Skeletal muscle cell (primary cell): ENCODE data around the gene KIAA1217.

Source experiments
- DNase-seq: peaks from one replicate; pipeline ENCODE4 v3.0.0-alpha.2; 2010; ENCODE audit warnings: low read depth
- H3K4me3 ChIP-seq: 2 replicates; pipeline ENCODE4 v1.5.1; 2011; ENCODE audit warnings: low read depth, mild to moderate bottlenecking, control low read depth, low read length, moderate library complexity

The KIAA1217 gene

GRCh38 chr10:24240041-24240751, 31.3 kb downstream of the KIAA1217 start:
- no peak for DNase-seq
- no peak overlapping the region for H3K4me3 ChIP-seq

- DNase-seq = no peak
- H3K4me3 ChIP-seq = no peak overlapping the region
These were observed 32.6 kb downstream of the KIAA1217 start for GRCh38 chr10:24241536-24242040.

- DNase-seq = no peak
- H3K4me3 ChIP-seq = no peak overlapping the region
These were observed 33.6 kb downstream of the KIAA1217 start for GRCh38 chr10:24242562-24242961.

GRCh38 chr10:24246365-24246764, 37.4 kb downstream of the KIAA1217 start:
- no peak overlapping the region for H3K4me3 ChIP-seq
- DNase-seq = no peak

- no peak for DNase-seq
- H3K4me3 ChIP-seq = no peak overlapping the region
These were observed 38.9 kb downstream of the KIAA1217 start for GRCh38 chr10:24247841-24248240.

GRCh38 chr10:24249829-24250415, 41.0 kb downstream of the KIAA1217 start:
- DNase-seq = peak; percentile 19
- H3K4me3 ChIP-seq = no peak overlapping the region

- no peak for DNase-seq
- H3K4me3 ChIP-seq = no peak overlapping the region
These were observed 42.6 kb downstream of the KIAA1217 start for GRCh38 chr10:24251547-24251946.

- no peak overlapping the region for H3K4me3 ChIP-seq
- DNase-seq = no peak
These were observed 45.2 kb downstream of the KIAA1217 start for GRCh38 chr10:24254180-24254579.

- no peak overlapping the region for H3K4me3 ChIP-seq
- DNase-seq = no peak
These were observed 46.4 kb downstream of the KIAA1217 start for GRCh38 chr10:24255115-24255880.

GRCh38 chr10:24255881-24256311, 47.0 kb downstream of the KIAA1217 start:
- no peak for DNase-seq
- H3K4me3 ChIP-seq = no peak overlapping the region

- DNase-seq = no peak
- H3K4me3 ChIP-seq = no peak overlapping the region
These were observed 47.7 kb downstream of the KIAA1217 start for GRCh38 chr10:24256619-24257107.

- DNase-seq = no peak
- H3K4me3 ChIP-seq = no peak overlapping the region
These were observed 48.6 kb downstream of the KIAA1217 start for GRCh38 chr10:24257588-24257987.

GRCh38 chr10:24259365-24260130, 50.6 kb downstream of the KIAA1217 start:
- no peak for DNase-seq
- H3K4me3 ChIP-seq = no peak overlapping the region

- H3K4me3 ChIP-seq = no peak overlapping the region
- no peak for DNase-seq
These were observed 52.7 kb downstream of the KIAA1217 start for GRCh38 chr10:24261627-24262026.

GRCh38 chr10:24262929-24263590, 54.1 kb downstream of the KIAA1217 start:
- H3K4me3 ChIP-seq = no peak overlapping the region
- DNase-seq = peak; percentile 51

- no peak for DNase-seq
- no peak overlapping the region for H3K4me3 ChIP-seq
These were observed 60.5 kb downstream of the KIAA1217 start for GRCh38 chr10:24269476-24269875.

- no peak for DNase-seq
These were observed 63.4 kb downstream of the KIAA1217 start for GRCh38 chr10:24272374-24272773.

GRCh38 chr10:24277277-24277676, 68.3 kb downstream of the KIAA1217 start:
- no peak for DNase-seq
- H3K4me3 ChIP-seq = no peak overlapping the region

More at GRCh38 chr10:24272374-24272773, 63.4 kb downstream of the KIAA1217 start:
- H3K4me3 ChIP-seq = no peak overlapping the region

GRCh38 chr10:24277771-24278170, 68.8 kb downstream of the KIAA1217 start:
- H3K4me3 ChIP-seq = no peak overlapping the region
- DNase-seq = no peak
